ENCODE results near the gene HSD11B1L.
A peak's percentile ranks its signal among the peaks of the same experiment; 100 is the strongest.
"Not testable (repeated sequence)": the region's sequence is repeated elsewhere in the genome, so short reads cannot be mapped to it uniquely, and the experiment has no call there.

HSD11B1L gene

GRCh38 chr19:5690125-5690954, 9.5 kb downstream of the HSD11B1L start, which contains the start of gene RPL36:
Gene RPL36 (plus strand): TSS chr19:5690295. CDS start chr19:5690508, 213 bp downstream.
- DNase-seq, result peak; percentile 97

GRCh38 chr19:5690955-5691821, 10.4 kb downstream of the HSD11B1L start:
- peak; percentile 24 for DNase-seq

- no peak for DNase-seq
Measured at GRCh38 chr19:5691822-5692722, 11.2 kb downstream of the HSD11B1L start.

DNA sequence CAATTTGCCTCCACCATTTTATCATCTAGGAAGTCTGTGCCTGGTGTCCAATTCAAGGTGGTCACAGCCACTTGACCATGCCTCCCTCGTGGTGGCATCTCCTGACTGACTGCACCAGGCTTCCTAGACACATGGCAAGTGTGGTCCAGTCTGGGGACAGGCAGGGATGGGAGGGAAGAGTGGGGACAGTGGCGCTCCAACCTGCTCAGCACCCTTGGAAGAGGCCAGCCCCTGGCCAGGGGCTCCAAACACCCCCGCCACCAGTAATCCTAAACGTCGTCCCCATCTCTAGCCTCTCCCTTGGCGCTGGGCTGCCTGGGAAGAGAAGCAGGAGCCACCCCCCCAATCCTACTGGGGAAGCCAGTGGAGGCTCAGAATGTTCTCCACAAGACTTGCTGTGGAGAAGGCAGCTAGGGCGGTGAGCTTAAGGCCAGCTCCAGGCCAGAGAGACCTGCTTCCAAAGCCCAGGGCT, 11.9 kb downstream of the HSD11B1L start:
- DNase-seq, result no peak

DNA sequence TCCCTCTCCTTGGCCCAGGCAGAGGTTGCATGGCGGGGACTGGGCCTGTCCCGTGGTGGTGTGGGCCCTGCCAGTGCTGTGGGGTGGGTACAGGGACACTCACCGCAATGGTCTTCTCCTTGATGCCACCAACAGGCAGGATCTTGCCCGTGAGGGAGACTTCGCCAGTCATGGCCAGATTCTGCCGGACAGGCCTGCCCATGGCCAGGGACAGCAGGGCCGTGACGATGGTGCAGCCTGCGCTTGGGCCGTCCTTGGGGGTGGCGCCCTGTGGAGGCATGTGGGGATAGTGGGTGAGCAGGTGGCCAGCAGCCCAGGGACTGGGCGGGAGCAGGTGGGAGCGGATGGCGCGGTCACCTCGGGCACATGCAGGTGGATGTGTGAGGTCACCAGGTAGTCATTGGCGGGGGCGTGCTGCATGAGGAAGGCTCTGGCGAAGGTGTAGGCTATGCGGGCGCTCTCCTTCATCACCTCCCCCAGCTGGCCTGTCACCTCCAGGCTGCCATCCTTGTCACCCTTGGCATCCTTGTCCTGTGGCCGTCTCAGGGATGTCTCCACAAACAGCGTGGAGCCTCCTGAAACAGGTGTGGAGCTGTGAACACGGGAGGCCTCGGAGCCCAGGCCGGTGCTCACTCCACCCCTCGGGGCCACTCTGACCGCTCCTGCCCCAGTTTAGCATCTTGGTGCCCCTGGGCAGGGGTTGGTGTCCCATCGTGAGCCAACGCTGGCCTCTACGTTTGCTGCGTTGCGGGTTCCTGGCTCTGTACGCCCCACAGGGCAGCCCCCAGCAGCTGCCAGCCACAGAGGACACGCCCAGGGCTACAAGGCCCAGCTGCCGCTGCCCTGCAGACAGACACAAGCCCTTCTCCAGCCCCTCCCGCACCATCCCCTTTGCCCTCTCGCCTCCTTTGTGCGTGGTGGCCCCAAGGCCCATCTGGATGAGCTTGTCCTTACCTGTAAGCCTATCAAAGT, 12.7 kb downstream of the HSD11B1L start:
- DNase-seq, result no peak

DNA sequence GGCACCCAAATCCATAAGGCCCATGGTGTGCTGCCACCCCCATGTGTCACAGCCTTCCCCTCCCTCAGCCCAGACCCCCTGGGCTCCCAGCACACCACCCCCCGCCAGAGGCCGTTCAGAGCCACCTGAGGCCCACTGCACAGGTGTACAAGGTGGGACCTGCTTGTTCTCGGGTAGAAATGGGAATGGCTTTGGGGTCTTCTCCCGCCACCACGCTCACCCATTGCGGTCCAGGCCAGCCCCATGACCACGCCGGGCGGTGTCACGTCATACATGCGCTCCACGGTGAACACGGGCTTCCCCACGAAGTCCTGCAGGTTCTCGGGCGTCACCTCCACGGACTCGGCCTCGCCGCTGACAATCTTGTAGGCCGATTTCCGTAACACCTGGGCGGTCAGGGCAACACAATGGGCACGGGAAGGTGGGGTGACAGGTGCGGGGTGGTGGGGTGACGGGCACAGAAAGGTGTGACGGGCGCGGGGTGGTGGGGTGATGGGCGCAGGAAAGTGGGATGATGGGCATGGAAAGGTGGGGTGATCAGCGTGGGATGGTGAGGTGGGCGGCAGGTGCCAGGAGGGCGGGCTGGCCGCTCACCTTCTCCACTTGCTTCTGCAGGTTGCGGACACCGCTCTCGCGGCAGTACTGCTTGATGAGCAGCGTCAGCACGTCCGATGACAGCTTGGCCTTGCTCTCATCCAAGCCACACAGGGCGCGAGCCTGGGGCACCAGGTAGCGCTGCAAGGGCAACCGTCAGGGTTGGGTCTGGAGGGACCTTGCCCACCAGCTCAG, 13.5 kb downstream of the HSD11B1L start:
- DNase-seq, result no peak

GRCh38 chr19:5694956-5695648, 14.3 kb downstream of the HSD11B1L start:
- DNase-seq, result no peak

- no peak for DNase-seq
Measured at GRCh38 chr19:5695649-5696195, 14.9 kb downstream of the HSD11B1L start.

GRCh38 chr19:5696196-5697021, 15.6 kb downstream of the HSD11B1L start:
- DNase-seq, result no peak

GRCh38 chr19:5697022-5697889, 16.4 kb downstream of the HSD11B1L start:
- no peak for DNase-seq

DNA sequence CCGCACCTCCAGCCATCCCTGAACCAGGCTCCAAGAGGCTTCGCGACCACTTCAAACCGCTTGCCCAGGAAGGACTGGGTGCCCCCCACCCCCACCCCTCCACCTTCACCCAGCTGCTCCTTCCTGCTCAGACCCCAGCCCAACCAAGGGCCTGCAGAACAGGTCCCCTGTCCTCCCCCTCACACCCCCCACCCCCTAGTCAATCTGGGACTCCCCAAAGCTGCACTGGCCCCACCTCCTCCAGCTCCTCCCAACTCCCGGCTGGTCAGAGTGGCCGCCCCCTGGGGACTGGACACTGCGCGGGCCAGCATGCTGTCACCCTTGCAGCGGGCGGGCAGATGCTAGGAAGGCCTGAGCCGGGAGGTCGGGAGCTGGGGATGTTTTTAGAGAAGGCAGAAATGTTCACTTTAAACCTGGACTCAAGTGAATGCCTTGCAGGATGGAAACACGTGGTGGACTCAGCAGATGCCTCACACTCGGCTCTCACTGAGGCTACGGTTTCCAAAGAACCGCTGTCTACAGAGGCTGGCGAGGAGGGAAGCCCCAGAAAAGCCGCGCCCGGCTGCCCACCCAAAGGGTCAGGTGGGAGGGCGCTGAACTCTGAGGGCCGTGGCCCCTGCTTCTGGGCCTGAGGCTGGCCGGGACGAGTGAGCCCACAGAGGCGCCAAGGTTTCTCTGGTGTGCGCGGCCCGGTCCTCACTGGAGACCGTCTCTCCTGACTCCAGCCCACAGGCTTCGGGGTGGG, 17.2 kb downstream of the HSD11B1L start:
- no peak for DNase-seq

GRCh38 chr19:5698635-5699422, 18.0 kb downstream of the HSD11B1L start:
- DNase-seq, result no peak

- no peak for DNase-seq
Measured at GRCh38 chr19:5700455-5701092, 19.7 kb downstream of the HSD11B1L start.

DNA sequence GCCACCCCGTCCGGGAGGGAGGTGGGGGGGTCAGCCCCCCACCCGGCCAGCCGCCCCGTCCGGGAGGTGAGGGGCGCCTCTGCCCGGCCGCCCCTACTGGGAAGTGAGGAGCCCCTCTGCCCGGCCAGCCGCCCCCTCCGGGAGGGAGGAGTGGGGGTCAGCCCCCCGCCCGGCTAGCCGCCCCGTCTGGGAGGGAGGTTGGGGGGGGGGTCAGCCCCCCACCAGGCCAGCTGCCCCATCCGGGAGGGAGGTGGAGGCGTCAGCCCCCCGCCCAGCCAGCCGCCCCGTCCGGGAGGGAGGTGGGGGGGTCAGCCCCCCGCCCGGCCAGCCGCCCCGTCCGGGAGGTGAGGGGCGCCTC, 21.2 kb downstream of the HSD11B1L start:
- DNase-seq, result not testable (repeated sequence)

Data from CD4-positive, alpha-beta T cell treated with Interleukin-15 for 1 hour (primary cell).